ENCODE data around the gene PARN. TPM values are rescaled to one million over a fixed set of nuclear protein-coding genes. Genes with fewer than 3 reads are reported as not detected.

PARN gene
- total RNA-seq, result 28.7 and 32.1 TPM in 2 replicates

GRCh38 chr16:14629919-14630619 lies at the start of gene PARN:
TSS of gene PARN (minus strand) at chr16:14630260. CDS start at chr16:14630125, 135 bp downstream.

GRCh38 chr16:14632693-14633569 lies 2.9 kb upstream of the PARN start, which contains the start of gene BFAR:
TSS of gene BFAR (plus strand) at chr16:14632951. CDS start at chr16:14644347, 11,396 bp downstream.

Small RNAs within 50 kb of the gene (small RNA-seq; reads per million reads assigned to genes)
- gene RN7SL274P, result not detected
- gene RNU7-125P, result not detected

Other genes with a start within 250 kb of the PARN start
- 76.2 and 85.6 TPM in 2 replicates for gene BFAR, start 2.7 kb upstream of the PARN start, total RNA-seq
- not detected in 2 replicates for gene PLA2G10, start 64.0 kb upstream of the PARN start, total RNA-seq
- 0.73 TPM in 1 of 2 replicates, not detected in the other for gene NPIPA3, start 73.2 kb upstream of the PARN start, total RNA-seq
- 0.73 TPM in 1 of 2 replicates, not detected in the other for gene NPIPA2, start 112.3 kb upstream of the PARN start, total RNA-seq
- gene NOMO1, start 203.5 kb upstream of the PARN start, total RNA-seq, result 27.6 and 61.6 TPM in 2 replicates

Measured in subcutaneous preadipocyte (primary cell).